ENCODE data around the gene CDKN1C.

The CDKN1C gene

DNA sequence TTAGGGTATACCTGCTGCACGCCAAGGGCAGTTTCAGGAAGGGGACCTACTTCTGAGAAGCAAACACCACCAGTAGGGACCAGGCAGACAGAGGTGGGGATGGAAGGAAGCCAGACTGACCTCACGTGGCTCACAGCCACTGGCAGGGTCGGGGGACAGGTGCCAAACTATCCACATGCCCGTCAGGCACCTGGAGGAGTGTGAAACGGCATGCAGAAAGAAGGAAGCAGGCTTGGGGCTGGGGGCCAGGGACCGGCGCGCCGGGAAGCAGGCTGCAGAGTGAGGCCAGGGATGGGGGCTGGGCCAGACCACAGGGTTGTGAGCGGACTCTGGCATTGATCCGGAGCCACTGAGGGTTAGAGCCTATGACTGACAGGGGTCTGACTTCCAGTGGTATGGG is 47.5 kb downstream of the CDKN1C start:
- no peak for TF ChIP-seq SIN3A (IDR thresholded peaks at IDR 0.05; ENCODE audit: borderline replicate concordance, insufficient read depth, low read length)
- TF ChIP-seq, protein P1, sequence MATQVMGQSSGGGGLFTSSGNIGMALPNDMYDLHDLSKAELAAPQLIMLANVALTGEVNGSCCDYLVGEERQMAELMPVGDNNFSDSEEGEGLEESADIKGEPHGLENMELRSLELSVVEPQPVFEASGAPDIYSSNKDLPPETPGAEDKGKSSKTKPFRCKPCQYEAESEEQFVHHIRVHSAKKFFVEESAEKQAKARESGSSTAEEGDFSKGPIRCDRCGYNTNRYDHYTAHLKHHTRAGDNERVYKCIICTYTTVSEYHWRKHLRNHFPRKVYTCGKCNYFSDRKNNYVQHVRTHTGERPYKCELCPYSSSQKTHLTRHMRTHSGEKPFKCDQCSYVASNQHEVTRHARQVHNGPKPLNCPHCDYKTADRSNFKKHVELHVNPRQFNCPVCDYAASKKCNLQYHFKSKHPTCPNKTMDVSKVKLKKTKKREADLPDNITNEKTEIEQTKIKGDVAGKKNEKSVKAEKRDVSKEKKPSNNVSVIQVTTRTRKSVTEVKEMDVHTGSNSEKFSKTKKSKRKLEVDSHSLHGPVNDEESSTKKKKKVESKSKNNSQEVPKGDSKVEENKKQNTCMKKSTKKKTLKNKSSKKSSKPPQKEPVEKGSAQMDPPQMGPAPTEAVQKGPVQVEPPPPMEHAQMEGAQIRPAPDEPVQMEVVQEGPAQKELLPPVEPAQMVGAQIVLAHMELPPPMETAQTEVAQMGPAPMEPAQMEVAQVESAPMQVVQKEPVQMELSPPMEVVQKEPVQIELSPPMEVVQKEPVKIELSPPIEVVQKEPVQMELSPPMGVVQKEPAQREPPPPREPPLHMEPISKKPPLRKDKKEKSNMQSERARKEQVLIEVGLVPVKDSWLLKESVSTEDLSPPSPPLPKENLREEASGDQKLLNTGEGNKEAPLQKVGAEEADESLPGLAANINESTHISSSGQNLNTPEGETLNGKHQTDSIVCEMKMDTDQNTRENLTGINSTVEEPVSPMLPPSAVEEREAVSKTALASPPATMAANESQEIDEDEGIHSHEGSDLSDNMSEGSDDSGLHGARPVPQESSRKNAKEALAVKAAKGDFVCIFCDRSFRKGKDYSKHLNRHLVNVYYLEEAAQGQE (IDR thresholded peaks at IDR 0.05; ENCODE audit: insufficient read depth in 1 of 2, low read depth in 2 of 2, low read length in 2 of 2) = no peak

DNA sequence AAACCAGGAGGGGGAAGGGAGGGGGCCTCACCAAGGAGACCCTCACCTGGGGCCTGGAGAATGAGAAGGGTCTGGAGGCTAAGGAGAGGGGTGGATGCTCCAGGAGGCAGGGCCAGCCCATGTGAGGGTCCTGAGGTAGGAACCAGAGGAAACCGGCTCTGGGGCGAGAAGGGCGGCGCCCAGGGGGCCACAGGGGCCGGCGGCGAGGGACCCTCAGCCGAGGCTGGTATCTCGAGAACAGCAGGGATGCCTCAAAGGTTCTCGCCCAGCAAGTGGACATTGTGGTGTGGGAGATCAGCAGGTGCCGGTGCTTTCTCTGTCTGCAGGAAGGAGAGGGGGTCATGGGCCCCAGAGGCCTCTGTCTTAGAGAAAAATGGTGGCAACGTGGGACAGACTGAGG is 47.9 kb downstream of the CDKN1C start:
- TF ChIP-seq SIN3A (IDR thresholded peaks at IDR 0.05; ENCODE audit: borderline replicate concordance, insufficient read depth, low read length) (no peak), POLR2AphosphoS5 (IDR thresholded peaks at IDR 0.05; ENCODE audit: low read depth, low read length) (no peak), TAF1 (IDR thresholded peaks at IDR 0.05; ENCODE audit: borderline replicate concordance, insufficient read depth, low read length) (no peak), FOXP2 (optimal IDR thresholded peaks at IDR 0.05; ENCODE audit: borderline replicate concordance, extremely low read depth, extremely low read length, insufficient read depth) (no peak)
- TF ChIP-seq, protein P1 (IDR thresholded peaks at IDR 0.05; ENCODE audit: insufficient read depth in 1 of 2, low read depth in 2 of 2, low read length in 2 of 2) = no peak

DNA sequence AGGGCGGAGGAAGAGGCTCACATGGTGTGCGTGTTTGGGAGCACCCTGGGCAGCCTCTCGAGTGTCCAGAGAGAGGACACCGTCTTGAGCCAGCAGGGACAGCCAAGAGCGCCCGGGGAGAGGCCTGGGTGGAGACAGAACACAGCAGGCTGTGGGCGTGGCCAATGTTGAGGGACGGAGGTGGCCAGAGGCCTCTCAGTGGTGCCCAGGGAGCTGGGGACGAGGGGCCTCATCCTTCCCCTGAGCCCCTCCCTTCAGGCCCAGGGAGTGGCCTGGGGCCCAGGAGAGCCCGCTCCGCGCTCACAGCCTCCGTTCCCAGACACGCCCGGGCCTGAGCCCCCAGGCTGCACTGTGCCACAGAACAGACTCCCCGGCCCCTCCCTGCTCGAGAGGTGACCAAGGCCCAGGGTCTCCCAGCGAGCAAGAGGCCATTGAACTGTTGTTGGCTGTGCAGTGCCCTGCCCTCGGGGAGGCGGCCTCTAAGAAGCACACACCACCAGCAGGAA is 48.4 kb downstream of the CDKN1C start:
- TF ChIP-seq TAF1 (IDR thresholded peaks at IDR 0.05; ENCODE audit: borderline replicate concordance, insufficient read depth, low read length) = no peak
- TF ChIP-seq SIN3A (IDR thresholded peaks at IDR 0.05; ENCODE audit: borderline replicate concordance, insufficient read depth, low read length) = no peak
- TF ChIP-seq POLR2AphosphoS5 (IDR thresholded peaks at IDR 0.05; ENCODE audit: low read depth, low read length) = no peak
- TF ChIP-seq, protein P1 (IDR thresholded peaks at IDR 0.05; ENCODE audit: insufficient read depth in 1 of 2, low read depth in 2 of 2, low read length in 2 of 2) = no peak

DNA sequence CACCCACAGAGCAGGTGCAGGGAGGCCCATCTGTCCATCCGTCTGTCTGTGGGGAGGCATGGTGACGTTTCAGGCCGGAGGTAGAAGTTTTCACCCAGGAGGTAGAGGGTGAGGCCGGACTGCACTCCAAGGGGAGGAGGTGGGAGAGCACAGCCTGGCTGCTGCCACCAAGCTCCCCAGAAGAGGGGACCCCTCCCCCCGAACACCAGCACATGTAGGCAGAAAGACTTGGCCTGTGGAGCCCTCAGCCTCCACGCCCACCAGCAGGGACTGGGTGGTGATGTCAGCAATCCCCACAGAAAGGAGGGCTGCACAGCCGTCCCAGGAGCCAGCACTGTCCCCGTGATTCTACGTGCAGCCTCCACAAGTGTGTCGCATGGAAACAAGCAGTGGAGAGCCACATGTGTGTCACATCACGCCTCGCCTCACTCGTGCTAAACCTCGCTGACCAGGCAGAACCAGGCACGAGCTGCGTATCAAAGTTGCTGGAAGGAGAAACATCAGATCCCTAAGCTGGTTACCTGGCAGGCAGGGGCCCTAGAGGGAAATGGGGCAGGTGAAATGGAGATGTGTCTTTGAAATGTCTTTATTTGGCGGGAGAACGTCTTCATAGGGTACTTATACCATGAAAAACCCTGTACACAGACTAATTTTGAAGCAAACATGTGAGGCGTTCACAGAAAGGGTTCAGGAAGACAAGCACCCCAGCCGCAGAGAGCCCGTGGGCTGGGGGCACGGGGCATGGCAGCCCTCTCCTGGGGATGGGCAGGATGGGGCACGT is 49.1 kb downstream of the CDKN1C start:
- TF ChIP-seq POLR2AphosphoS5 (IDR thresholded peaks at IDR 0.05; ENCODE audit: low read depth, low read length) (no peak), FOXP2 (optimal IDR thresholded peaks at IDR 0.05; ENCODE audit: borderline replicate concordance, extremely low read depth, extremely low read length, insufficient read depth) (no peak), TAF1 (IDR thresholded peaks at IDR 0.05; ENCODE audit: borderline replicate concordance, insufficient read depth, low read length) (no peak), SIN3A (IDR thresholded peaks at IDR 0.05; ENCODE audit: borderline replicate concordance, insufficient read depth, low read length) (no peak)
- TF ChIP-seq, protein P1 (IDR thresholded peaks at IDR 0.05; ENCODE audit: insufficient read depth in 1 of 2, low read depth in 2 of 2, low read length in 2 of 2) = no peak

DNA sequence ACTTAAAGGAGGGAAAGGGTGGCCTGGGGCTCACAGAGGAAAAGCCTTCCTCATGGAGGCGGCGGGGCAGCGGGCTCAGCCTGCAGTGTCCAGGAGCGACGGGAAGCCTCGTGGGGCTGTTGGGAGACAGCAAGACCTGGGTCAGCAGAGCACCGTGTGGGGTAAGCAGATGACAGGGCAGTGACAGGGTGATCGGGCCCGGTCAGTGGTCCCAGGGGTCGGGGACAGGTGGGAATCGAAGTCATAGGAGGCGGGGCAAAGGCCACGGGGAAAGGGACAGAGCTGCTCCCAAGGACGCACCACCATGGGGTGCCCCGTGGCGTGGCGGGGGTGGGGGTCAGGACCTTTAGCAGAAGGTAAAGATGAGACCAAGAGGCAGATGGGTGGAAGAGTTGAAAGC is 49.8 kb downstream of the CDKN1C start:
- TF ChIP-seq TAF1 (IDR thresholded peaks at IDR 0.05; ENCODE audit: borderline replicate concordance, insufficient read depth, low read length) (no peak), FOXP2 (optimal IDR thresholded peaks at IDR 0.05; ENCODE audit: borderline replicate concordance, extremely low read depth, extremely low read length, insufficient read depth) (no peak), SIN3A (IDR thresholded peaks at IDR 0.05; ENCODE audit: borderline replicate concordance, insufficient read depth, low read length) (no peak), POLR2AphosphoS5 (IDR thresholded peaks at IDR 0.05; ENCODE audit: low read depth, low read length) (no peak)
- TF ChIP-seq, protein P1 (IDR thresholded peaks at IDR 0.05; ENCODE audit: insufficient read depth in 1 of 2, low read depth in 2 of 2, low read length in 2 of 2) = no peak
